LNCAP (cell line): ENCODE data around the gene SORCS2.

Experiments used
- CTCF ChIP-seq: fragments of 450-650 bp; IDR thresholded peaks from 2 replicates; pipeline ENCODE4 v1.5.1; 2017; ENCODE audit warnings: mild to moderate bottlenecking

The SORCS2 gene

GRCh38 chr4:7498446-7499200 lies 306.3 kb downstream of the SORCS2 start:
- no peak for TF ChIP-seq CTCF

- TF ChIP-seq CTCF: no peak
Observed at GRCh38 chr4:7499661-7500060, 307.3 kb downstream of the SORCS2 start.

GRCh38 chr4:7500404-7500803 lies 308.1 kb downstream of the SORCS2 start:
- TF ChIP-seq CTCF: no peak

GRCh38 chr4:7501314-7501713 lies 309.0 kb downstream of the SORCS2 start:
- TF ChIP-seq CTCF: no peak

GRCh38 chr4:7501873-7502272 lies 309.5 kb downstream of the SORCS2 start:
- TF ChIP-seq CTCF: no peak

- TF ChIP-seq CTCF: no peak
Observed at GRCh38 chr4:7503559-7504249, 311.4 kb downstream of the SORCS2 start.

- TF ChIP-seq CTCF: no peak
Observed at GRCh38 chr4:7505116-7505900, 313.0 kb downstream of the SORCS2 start.
